Skeletal muscle cell (primary cell): Measurements from ENCODE around the gene LRRC75A.
A peak's percentile ranks its signal among the peaks of the same experiment; 100 is the strongest.
"Not testable (repeated sequence)": the region's sequence is repeated elsewhere in the genome, so short reads cannot be mapped to it uniquely, and the experiment has no call there.

Source experiments
- DNase-seq: peaks from one replicate; pipeline ENCODE4 v3.0.0-alpha.2; 2010; ENCODE audit warnings: low read depth
- H3K4me3 ChIP-seq: 2 replicates; pipeline ENCODE4 v1.5.1; 2011; ENCODE audit warnings: low read depth, mild to moderate bottlenecking, control low read depth, low read length, moderate library complexity

LRRC75A gene

DNA sequence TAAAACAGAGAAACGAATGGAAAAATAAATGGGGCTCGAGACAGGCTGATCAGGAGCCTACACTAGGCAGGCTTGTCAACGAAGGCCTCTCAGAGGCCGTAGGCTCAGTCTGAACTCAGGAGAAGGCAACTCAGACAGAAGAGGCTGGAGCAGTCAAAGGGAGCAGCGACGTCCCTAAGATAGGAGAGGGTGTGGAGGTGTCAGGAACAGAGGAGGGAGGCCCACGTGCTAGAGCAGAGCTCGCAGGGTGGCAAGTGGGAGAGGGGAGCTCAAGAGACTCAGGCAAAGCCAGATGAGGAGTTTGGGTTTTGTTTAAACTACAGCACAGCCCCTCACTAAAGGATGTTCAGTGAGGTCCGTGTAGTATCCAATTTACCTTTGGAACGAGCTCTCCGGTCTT, 32.7 kb downstream of the LRRC75A start:
- no peak for DNase-seq
- no peak overlapping the region for H3K4me3 ChIP-seq

DNA sequence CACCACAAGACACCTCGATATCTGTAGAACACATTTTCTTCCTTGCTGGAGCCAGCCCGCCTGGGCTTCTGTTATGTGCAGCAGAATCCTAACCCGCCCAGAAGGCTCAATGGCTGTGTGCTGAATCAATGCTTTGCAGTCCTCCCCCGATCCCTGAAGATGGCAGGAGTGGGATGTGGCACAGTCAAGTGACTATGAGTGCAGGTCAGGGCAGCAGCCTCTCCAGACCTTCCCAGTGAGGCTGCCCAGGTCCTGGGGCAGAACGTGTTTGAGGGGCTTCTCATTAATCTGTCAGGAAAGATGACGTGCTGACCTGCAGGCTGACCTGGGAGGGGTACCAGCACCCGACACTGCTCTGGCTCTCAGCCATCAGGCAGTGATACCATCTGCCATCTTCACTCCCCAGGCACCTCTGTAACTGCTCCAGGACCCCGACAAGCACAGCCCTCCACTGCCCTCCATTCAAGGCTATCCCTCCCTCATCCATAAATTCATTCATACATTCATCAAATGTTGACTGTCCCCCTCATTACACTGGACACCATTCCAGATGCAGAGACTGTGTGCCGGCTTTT, 35.2 kb downstream of the LRRC75A start:
- DNase-seq: no peak
- no peak overlapping the region for H3K4me3 ChIP-seq

DNA sequence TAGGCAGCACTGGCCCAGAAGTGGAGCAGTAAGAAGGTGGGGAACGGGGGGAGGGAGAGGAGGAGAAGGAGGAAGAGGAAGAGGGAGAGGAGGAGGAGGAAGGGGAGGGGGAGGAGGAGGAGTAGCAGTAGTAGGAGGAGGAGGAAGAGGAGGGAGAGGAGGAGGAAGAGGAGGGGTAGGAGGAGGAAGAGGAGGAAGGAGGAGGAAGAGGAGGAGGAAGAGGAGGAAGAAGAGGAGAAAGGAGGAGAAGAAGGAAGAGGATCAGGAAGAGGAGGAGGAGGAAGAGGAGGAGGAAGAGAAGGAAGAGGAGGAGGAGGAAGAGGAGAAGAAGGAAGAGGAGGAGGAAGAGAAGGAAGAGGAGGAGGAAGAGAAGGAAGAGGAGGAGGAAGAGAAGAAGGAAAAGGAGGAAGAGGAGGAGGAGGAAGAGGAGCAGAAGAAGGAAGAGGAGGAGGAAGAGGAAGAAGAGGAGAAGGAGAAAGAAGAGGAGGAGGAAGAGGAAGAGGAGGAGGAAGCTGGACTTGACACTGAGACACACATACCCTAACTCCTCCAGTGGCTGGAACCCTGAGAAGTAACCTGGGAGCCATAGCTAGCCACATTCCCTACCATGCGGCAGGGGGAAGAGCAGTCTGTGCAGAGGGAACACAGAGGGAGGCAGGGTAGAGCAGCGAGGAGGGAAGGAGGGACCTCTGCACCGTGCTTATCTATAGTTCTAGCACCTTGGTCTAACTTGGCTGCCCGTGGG, 35.8 kb downstream of the LRRC75A start:
- no peak for DNase-seq
- H3K4me3 ChIP-seq: no peak overlapping the region

DNA sequence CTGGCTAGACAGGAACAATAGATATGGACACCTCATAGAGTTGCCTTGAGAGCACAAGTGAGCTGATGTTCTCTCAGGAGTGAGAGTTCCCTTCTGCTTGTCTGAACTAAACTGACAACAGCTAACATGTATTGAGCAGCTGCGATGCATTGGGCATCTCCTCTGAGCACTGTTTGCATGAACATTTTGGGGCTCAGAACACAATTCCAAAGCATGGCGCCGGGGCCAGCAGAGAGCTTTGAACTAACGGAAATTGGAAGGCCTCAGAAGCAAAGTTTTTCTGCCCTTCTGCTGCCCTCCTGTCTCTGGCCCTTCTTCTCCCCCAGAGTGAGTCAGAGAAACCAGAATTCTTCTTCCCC, 38.5 kb downstream of the LRRC75A start:
- no peak overlapping the region for H3K4me3 ChIP-seq
- DNase-seq: no peak

DNA sequence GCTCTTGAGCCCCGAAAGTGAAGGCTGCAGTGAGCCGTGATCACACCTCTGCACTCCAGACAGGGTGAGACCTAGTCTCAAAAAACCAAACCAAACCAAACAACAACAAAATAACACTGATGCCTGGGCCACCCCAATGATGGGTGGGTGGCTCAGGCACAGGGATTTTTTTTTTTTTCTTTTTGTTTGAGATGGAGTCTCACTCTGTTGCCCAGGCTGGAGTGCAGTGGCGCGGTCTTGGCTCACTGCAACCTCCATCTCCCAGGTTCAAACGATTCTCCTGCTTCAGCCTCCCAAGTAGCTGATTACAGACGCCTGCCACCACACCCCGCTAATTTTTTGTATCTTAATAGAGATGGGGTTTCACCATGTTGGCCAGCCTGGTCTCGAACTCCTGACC, 39.7 kb downstream of the LRRC75A start:
- H3K4me3 ChIP-seq: not testable (repeated sequence)

DNA sequence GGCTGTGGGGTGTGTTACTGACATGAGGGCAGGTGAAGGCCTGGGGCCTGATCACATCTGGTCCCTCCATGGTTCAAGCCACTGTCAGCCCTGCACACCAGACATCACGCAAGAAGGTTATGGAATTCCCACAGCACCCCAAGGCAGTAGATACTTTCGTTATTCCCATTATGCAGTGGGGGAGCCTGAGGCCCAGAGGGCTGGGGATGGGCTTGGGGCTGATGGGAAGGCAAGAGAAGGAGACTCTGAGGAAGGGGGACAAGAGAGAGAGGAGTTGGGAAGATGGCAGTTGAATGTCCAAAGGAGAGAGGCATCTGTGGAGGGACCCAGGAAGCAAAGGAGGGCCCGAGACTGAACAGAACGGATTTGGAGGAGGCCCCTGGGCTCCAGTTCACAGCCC, 42.0 kb downstream of the LRRC75A start:
- no peak overlapping the region for H3K4me3 ChIP-seq
- DNase-seq: no peak

More for the DNA sequence above, 39.7 kb downstream of the LRRC75A start:
- DNase-seq: not testable (repeated sequence)

DNA sequence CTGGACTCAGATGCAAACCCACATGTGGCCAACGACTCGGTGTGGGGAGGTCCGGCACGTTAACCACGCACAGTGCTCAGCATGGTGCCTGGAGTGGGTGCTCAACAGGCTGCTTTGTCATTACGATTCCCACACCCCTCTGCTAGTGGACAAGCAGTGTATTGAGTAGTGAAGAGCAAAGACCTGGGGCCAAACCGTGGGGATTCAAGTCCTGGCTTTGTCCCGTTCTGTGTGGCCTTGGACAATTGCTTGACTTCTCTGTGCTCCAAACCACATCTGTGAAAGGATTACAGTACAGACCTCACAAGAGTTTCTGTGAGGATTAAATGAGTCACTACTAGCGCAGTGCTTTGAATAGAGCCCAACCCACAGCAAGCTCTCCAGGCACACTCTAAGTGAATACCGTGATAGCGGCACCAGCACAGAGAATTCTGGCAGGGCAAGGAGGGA, 42.8 kb downstream of the LRRC75A start:
- DNase-seq: no peak
- no peak overlapping the region for H3K4me3 ChIP-seq

DNA sequence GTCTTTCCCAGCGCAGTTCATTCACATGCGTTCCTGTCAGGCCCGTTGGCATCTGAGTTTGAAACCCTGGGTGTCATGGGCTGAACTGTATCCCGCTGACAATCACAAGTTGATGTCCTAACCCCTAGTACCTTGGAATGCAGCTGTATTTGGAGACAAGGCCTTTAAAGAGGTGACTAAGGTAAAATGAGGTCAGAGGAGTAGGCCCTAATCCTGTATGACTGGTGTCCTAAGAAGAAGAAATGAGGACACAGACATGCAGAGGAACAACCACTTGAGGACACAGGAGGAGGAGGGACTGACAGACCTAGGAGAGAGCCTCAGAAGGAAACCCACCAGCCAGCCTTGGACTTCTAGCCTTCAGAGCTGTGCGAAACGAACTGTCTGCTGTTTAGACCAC, 43.5 kb downstream of the LRRC75A start:
- DNase-seq: no peak
- no peak overlapping the region for H3K4me3 ChIP-seq

DNA sequence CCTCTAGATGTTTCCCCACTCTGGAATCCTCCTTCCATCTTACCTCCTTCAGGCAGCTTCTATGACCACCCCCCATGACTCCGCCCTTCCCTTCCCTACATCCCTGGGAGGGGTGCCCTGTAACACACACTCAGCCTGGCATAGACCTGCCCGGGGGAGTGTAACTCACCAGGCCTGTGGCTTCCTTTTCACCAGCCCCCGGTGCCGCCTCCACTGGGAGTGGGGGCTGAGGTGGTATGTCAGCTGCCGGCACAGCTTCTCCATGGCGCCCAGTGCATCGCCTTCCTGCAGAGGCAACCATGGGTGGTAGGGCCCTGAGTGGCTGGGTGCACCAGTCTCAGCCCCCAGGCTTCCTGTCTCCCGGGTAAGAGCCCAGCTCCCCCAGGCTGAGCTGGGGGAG, 44.3 kb downstream of the LRRC75A start:
- DNase-seq: no peak
- no peak overlapping the region for H3K4me3 ChIP-seq

DNA sequence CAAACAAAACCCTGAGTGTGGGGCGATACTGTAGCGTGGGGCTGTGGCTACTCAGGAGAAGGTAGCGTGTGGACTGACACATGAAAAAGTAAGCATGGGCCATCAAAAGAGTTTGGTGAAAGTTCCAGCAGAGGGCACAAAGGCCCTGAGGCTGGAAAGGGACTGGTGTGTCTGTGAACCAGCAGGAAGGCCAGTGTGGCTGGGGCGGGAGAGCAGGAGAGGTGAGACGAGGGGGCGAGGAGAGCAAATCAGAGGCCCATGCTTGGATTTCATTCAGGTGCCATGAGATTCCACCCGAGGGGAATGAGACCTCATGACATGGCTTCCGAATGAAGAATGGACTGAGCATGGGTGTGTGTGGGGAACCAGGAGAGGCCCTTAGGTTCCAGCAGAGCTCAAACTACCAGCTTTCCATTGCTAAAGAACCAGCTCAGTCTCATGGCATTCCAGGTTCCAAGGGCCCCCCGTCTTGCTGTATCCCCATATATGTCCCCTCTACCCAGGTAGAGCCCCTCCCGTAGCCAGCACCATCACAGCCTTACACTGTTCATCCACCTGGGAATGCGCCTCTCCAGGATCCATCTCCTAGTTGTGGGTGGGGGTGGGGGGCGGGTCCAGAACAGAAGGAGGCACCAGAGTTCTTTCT, 45.5 kb downstream of the LRRC75A start:
- H3K4me3 ChIP-seq: no peak overlapping the region
- no peak for DNase-seq

DNA sequence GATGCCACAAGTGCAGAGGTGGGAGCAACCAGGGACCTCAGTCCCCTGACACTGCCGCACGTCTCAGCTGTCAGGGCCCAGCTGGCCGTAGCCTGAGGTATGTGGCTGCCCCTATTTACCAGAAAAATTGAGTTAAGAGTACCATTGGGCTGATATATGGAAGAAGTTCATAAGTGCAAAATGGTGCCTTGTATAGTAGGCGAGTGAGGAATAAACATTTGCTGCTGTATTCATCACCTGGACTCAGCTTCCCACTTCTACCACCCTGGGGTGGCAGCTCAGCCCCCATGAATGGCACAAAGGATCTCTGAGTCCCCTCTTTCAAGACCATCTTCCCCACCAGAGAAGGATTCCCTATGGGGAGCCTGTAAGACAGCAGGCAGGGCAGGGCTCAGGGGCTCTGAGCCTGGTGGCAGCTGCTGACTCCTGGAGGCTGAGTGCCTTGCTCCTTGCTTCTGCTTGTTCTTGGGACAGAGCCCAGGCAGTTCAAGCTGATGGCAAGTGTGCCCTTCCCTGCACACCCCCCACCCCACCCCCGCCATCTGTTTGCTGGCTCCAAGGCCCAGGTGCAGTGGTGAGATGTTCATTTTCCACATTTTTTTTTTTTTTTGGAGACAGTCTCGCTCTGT, 47.6 kb downstream of the LRRC75A start:
- DNase-seq: no peak
- no peak overlapping the region for H3K4me3 ChIP-seq

DNA sequence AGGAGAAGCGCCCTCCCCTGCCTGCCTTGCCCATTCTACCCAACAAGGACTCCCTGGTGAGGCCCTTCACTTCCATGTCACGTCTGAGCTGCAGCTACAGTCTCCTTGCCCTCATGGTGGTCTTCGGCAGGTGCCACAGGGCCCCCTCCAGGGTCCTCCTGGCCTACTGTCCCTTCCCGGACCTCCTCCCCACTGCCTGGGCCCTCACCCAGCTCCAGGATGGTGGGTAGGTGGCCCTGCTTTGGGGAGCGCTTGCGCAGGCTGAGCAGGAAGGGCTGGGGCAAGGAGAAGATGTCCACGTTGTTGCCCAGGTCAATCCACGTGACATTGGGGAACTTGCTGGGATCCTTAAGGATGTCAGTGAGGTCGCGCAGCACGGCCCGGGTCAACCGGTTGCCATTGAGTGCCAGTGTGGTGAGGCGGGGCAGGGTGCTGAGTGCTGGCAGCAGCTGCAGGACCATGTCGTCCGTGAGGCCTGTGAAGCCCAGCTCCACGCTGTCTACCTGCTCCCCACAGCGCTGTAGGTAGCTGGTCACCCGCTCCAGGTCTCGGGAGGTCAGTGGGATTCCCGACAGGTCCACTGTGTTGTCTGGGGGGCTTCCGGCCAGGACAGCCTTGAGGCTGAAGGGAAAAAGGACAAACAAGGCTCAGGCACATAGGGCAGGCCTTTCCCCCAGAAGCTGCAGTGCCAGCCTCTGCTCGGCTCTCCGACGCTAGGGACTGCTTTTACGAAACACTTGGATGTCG, 48.3 kb downstream of the LRRC75A start:
- no peak for DNase-seq
- no peak overlapping the region for H3K4me3 ChIP-seq

DNA sequence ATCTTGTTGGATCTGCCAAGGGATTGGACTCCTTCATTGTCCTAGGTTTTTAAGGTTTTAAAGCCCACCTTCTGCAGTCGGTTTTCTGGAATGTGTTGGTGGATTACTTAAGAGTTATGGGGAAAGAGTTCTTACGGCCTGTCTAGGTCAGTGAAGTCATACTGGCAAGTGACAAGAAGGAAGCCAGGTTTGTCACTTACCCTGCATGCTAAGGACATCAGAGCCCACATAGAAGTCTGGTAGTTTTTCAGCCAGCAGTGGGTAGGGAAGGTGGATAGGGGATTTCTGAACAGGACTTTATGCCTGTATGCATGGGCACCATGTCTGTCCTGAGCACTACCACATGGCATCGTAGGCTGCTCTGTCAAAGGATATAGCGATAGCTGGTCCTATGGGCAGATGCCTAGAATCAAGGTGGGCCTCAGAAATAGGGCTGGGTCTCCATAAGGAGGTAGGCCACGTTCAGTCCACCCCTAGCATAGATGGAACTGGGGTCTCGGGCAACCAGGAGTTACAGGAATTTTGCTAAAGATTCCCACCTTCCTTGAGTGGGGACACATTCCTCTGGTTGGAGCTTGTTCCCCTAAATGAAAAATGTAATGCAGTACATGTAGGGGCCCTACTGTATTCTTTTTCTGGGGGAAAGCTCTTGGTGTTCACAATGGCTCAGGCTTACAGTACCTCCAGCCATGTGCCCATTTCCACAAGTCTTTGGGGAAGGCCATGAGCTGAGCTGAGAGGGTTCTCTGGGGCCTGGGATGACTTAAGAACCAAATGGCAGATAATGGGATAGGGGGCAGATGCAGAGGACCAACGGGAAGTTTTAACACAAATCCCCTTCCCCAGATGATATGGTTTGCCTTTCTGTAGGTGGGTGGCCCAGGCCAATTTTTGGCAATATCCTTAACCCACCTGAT, 49.1 kb downstream of the LRRC75A start:
- no peak overlapping the region for H3K4me3 ChIP-seq

DNA sequence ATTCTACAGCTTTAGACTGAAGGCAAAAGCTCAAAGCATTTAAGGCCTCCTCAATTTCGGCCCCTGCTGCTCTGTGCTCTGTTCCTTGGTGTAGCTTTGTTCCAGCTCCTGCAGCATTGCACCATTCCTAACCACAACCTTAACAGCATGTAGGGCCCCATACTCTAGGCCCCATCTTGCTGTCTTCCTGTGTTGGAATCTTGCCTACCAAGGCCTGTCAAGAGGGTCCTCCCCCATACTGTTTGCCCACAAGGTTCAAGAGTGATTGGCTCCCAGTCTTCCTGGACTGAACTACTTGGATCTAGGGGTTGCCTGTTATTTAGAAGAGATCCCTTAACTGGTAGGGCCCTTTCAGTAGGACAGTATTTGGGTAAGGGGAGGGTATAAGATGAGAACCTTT, 49.9 kb downstream of the LRRC75A start:
- no peak overlapping the region for H3K4me3 ChIP-seq
- no peak for DNase-seq

More for the DNA sequence above, 49.1 kb downstream of the LRRC75A start:
- DNase-seq: no peak

DNA sequence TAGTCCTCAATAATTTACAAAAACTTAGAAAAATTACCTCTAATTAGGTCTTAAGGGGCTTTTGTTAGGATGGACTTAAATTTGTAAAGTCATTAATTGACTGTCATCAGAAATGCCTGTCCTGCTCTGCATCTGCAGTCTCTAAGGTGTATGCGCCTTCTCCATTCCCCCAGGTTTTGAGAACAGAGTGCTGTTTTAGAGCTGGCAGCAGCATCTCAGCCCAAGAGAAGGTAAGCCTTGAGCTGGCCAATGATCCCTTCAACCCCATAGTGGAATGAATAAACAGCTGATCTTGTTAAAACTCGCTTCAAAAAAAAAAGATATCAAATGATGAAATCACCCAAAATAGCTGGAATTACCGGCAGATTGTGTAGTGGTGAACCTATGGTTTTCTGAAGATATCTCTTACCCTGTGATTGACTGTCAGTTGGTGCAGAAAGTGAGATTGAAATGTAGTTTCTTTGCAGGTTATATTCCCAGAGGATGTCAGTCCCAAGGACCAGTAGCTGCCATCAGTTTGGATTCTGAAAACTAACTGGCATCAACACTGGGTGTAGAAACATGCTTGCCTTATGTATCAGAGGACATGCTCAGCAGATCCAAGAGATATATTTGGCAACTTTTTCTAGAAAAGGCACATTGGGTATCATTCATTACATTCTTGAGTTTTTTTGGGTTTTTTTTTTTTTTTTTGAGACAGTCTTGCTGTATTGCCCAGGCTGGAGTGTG, 50.9 kb downstream of the LRRC75A start:
- DNase-seq: no peak
- peak overlapping the region; percentile 20 for H3K4me3 ChIP-seq

DNA sequence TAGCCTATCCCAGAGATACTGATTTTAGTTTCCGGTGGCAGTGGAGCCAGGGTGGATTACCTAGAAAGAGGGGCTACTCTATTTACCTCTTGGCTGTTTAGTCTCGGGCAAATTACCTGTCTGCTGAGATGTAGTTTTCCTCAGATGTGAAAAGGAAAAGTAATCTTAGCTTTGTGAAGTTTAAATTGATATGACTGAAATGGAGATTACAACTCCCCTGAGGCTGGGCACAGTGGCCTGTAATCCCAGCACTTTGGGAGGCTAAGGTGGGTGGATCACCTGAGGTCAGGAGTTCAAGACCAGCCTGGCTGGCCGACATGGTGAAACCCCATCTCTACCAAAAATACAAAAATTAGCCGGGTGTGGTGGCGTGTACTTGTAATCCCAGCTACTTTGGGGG, 51.6 kb downstream of the LRRC75A start:
- not testable (repeated sequence) for DNase-seq
- H3K4me3 ChIP-seq: peak overlapping the region; percentile 92

DNA sequence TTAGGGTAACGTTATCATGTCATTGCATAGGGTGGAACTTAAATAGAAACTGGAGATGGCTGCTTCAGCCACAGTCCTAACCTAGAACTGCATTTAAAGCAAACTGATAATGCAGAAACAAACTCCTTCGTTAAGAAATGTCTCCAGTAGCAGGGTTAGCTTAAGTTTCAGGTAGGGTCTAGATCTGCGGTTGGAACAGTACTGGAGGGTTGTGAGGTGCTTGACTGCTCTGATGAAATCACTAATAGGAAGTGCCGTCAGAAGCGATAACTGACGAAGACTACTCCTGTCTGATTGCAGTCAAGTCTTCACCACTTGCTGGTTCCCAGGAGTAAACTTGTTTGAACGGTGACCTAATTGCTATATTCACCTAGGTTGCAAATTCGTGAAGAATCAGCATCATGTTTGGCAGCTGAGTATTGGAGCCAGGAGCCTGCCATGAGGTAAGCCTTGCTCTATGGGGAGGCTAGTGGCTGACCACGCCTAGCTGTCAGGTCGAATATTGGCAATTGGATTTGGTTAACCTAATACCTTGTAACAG, 52.1 kb downstream of the LRRC75A start:
- DNase-seq: no peak
- peak overlapping the region; percentile 92 for H3K4me3 ChIP-seq

DNA sequence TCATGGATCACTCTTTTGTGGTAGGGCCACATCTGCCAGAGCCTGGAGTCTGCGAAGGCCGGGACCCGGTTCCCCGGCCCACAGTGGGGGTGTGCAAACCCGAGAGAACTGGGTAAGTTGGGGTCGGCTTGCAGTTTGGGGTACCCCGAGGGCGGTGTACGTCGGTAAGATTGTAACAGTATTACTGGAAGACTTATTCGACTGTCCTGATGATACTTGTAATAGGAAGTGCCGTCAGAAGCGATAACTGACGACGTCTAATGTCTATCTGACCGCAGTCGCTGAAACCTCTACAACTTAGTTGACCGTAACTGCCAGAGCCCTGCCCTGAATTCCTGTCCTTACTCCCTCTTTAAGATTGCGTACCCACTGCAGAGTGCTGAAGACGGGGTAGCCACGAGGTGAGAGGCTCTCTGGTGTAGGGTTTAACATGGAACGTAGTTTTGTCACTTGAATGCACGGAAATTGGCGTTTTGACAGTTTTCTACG, 52.6 kb downstream of the LRRC75A start:
- no peak for DNase-seq
- H3K4me3 ChIP-seq: peak overlapping the region; percentile 92
